ENCODE data around the gene RHBDD3. TPM values are rescaled to one million over a fixed set of nuclear protein-coding genes. Genes with fewer than 3 reads are reported as not detected.

Gene RHBDD3
- total RNA-seq, 2 donors from 2014 or later, result 16.5 to 23.4 TPM

DNA sequence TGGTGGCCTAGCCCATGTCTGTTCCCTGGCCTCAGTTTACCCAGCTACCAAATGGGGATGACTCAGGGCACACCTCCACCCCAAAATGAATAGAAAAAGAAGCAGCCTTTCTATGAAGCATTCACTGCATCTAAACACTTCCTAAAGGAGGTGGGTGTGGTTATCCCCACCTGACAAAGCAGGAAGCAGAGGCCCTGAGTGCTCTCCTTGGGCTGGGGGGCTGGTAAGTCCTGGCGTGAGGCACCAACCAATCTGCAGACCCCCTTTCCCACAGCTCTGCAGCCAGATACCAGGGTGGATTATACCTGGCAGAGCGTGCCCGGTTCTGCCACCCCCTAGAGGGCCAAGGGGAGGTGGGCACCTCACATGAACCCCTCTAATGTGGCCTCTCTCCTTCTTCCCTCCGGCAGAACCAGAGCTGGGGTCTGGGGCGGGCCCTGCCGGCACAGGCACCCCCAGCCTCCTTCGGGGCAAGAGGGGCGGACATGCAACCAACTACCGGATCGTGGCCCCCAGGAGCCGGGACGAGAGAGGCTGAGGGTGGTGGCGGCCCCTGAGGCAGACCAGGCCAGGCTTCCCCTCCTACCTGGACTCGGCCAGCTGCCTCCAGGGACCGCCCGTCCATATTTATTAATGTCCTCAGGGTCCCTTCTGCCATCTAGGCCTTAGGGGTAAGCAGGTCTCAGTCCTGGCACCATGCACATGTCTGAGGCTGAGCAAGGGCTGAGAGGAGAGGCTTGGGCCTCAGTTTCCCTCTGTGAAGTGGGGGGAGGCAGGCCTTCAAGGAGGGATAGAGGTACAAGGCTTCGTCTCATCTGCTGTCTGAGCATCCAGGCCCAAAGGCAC lies 9.2 kb downstream of the RHBDD3 start:
- Histone ChIP-seq H3K36me3 (peaks cover 21% of the 10 kb centered on the region), H3K4me1 (no peaks in the 10 kb centered on the region), H3K9me3 (no peaks in the 10 kb centered on the region), H3K27ac (no peak overlapping the region), H3K4me3 (no peak overlapping the region), H3K27me3 (no peaks in the 10 kb centered on the region)
- TF ChIP-seq, protein P1, sequence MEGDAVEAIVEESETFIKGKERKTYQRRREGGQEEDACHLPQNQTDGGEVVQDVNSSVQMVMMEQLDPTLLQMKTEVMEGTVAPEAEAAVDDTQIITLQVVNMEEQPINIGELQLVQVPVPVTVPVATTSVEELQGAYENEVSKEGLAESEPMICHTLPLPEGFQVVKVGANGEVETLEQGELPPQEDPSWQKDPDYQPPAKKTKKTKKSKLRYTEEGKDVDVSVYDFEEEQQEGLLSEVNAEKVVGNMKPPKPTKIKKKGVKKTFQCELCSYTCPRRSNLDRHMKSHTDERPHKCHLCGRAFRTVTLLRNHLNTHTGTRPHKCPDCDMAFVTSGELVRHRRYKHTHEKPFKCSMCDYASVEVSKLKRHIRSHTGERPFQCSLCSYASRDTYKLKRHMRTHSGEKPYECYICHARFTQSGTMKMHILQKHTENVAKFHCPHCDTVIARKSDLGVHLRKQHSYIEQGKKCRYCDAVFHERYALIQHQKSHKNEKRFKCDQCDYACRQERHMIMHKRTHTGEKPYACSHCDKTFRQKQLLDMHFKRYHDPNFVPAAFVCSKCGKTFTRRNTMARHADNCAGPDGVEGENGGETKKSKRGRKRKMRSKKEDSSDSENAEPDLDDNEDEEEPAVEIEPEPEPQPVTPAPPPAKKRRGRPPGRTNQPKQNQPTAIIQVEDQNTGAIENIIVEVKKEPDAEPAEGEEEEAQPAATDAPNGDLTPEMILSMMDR (IDR thresholded peaks at IDR 0.05), result no peak
- DNase-seq (ENCODE audit: low spot score), result peak; percentile 44

DNA sequence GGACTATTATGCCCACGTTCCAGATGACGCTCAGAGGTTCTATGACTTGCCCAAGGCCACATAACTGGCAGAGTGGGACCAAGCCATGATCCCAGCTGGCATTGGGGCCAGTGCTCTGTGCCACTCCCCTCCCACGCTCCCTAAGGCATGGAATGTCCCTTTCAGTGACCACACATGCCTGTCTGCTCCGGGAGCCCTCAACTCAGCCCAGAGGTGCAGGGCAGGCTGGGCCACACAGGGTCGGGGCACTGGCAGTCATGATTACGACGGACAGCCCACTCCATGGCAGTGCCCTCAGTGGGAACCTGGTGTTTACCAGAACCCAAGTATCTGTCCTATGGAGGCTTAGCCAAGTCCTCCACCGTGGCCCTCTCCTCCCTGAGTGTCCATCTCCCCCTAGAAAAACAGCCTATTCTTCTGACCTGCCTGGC lies 10.0 kb downstream of the RHBDD3 start:
- Histone ChIP-seq H3K9me3 (no peaks in the 10 kb centered on the region), H3K27ac (no peak overlapping the region), H3K36me3 (peaks cover 18% of the 10 kb centered on the region), H3K4me1 (no peaks in the 10 kb centered on the region), H3K27me3 (no peaks in the 10 kb centered on the region), H3K4me3 (no peak overlapping the region)
- TF ChIP-seq, protein P1 (IDR thresholded peaks at IDR 0.05), result no peak
- DNase-seq (ENCODE audit: low spot score), result peak; percentile 52

DNA sequence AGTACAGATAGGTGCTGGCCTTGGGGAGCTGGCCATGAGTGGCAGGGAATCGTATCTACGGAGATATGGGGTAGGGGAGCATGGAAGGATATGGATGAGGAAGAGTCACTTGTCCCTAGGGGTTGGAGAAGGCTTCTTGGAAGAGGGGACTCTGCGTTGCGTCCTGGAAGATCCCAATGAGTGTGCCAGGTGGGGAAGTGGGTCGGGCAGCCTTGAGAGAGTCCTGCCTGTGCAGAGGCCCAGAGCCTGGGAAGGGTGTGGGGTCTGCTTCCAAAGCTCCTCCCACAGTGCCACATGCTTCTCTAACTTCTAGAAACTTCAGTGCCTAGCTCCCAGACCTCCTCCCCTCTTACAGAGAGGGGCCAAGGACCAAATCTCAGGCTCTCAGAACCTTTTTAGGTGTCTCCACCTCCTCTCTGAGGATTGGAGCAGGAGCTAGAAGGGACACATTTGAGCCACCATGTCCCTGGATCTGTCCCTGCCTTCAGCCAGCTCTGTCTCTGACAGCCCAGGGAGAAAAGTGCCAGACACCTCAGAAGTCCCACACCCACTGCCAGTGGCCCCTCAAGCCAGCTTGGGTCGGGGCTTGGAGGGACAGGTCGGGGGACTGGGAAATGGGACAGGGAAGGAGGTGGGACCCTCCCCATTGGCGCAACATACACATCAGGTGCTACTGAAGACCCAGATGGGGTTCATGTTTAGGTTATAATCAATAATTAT lies 11.0 kb downstream of the RHBDD3 start:
- DNase-seq (ENCODE audit: low spot score), result peak; percentile 18
- TF ChIP-seq, protein P1 (IDR thresholded peaks at IDR 0.05), result no peak
- H3K4me3 ChIP-seq, result no peak overlapping the region
- H3K4me1 ChIP-seq, result no peaks in the 10 kb centered on the region
- H3K27ac ChIP-seq, result no peak overlapping the region
- H3K36me3 ChIP-seq, result peaks cover 18% of the 10 kb centered on the region
- no peaks in the 10 kb centered on the region for H3K9me3 ChIP-seq
- H3K27me3 ChIP-seq, result no peaks in the 10 kb centered on the region

DNA sequence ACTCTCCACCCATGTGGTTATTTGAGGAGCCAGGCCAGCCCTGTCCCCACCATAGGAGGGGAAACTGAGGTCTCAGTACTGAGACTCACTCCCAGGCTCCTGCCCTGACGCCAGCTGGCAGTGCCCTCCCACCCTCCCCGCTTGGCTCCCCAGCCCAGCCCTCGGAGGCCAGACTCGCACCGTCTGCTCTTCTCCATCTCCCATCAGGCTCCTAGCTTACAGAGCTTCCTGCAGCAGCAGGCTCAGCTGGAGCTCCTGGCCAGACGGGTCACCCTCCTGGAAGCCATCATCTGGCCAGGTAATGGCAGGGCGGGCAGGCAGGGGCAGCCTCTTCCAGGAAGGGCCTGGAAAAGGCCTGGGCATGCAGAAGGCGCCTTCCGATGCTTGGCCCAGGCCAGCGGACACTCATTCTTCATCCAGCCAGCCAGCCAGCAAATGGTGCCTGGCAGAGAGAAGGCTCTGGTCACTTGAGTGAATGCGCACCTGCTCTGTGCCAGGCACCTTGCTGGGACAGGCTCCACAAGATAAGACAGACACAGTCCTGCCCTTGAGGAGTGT lies 12.6 kb downstream of the RHBDD3 start:
- Histone ChIP-seq H3K27ac (no peak overlapping the region), H3K9me3 (no peaks in the 10 kb centered on the region), H3K36me3 (peaks cover 9% of the 10 kb centered on the region), H3K4me3 (no peak overlapping the region), H3K27me3 (no peaks in the 10 kb centered on the region), H3K4me1 (no peaks in the 10 kb centered on the region)
- no peak for DNase-seq (ENCODE audit: low spot score)
- TF ChIP-seq, protein P1 (IDR thresholded peaks at IDR 0.05), result no peak

DNA sequence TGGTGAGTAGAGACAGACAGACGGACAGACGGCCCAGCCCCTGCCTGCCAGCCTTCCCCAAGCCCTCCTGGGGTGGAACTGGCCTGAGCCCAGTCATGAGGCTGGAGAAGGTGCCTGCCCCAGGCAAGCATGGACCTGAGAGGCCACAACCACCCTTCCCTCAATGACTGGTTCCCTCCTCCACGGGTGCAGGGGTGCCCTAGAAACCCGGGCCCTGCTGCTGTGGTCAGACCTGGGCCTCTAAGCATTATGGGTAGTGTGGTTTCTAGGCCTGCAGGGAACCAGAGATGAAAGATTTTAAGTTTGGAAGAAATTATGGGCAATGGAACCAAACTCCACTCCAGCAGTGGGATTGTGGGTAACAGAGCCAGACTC lies 13.5 kb downstream of the RHBDD3 start:
- H3K27ac ChIP-seq, result no peak overlapping the region
- TF ChIP-seq, protein P1 (IDR thresholded peaks at IDR 0.05), result no peak
- no peaks in the 10 kb centered on the region for H3K27me3 ChIP-seq
- H3K36me3 ChIP-seq, result peaks cover 2% of the 10 kb centered on the region
- no peaks in the 10 kb centered on the region for H3K9me3 ChIP-seq
- DNase-seq (ENCODE audit: low spot score), result no peak
- no peak overlapping the region for H3K4me3 ChIP-seq
- H3K4me1 ChIP-seq, result no peaks in the 10 kb centered on the region

All from right atrium auricular region (tissue), 2 donors.